CD4-positive, alpha-beta T cell treated with Interleukin-6 at 100 ng/mL for 8 hours (primary cell): ENCODE results near the gene SUSD6.
"Not testable (repeated sequence)": the region's sequence is repeated elsewhere in the genome, so short reads cannot be mapped to it uniquely, and the experiment has no call there.

Experiments
- DNase-seq: peaks from one replicate; pipeline ENCODE4 v3.0.0-alpha.2; 2020; ENCODE audit warnings: mixed read lengths, low spot score

The SUSD6 gene

GRCh38 chr14:69591317-69591716 lies 20.1 kb upstream of the SUSD6 start:
- DNase-seq: no peak

- DNase-seq: no peak
These were observed 18.2 kb upstream of the SUSD6 start for GRCh38 chr14:69593018-69593677.

GRCh38 chr14:69594846-69595245 lies 16.6 kb upstream of the SUSD6 start:
- no peak for DNase-seq

GRCh38 chr14:69595336-69595735 lies 16.1 kb upstream of the SUSD6 start:
- DNase-seq: no peak

GRCh38 chr14:69599431-69599830 lies 12.0 kb upstream of the SUSD6 start:
- not testable (repeated sequence) for DNase-seq

GRCh38 chr14:69600304-69600891 lies 11.0 kb upstream of the SUSD6 start:
- DNase-seq: no peak

- DNase-seq: no peak
These were observed 5.7 kb upstream of the SUSD6 start for GRCh38 chr14:69605738-69606137.

- DNase-seq: no peak
These were observed 4.9 kb upstream of the SUSD6 start for GRCh38 chr14:69606258-69607184.

- DNase-seq: no peak
These were observed 1.1 kb upstream of the SUSD6 start for GRCh38 chr14:69610020-69610873.

GRCh38 chr14:69610874-69611171 lies 573 bp upstream of the SUSD6 start:
- DNase-seq: no peak

- no peak for DNase-seq
These were observed 802 bp downstream of the SUSD6 start for GRCh38 chr14:69612014-69612782.

- DNase-seq: no peak
These were observed 1.4 kb downstream of the SUSD6 start for GRCh38 chr14:69612783-69613130.

GRCh38 chr14:69613312-69614073 lies 2.1 kb downstream of the SUSD6 start:
- no peak for DNase-seq

GRCh38 chr14:69614592-69614991 lies 3.2 kb downstream of the SUSD6 start:
- no peak for DNase-seq

- no peak for DNase-seq
These were observed 3.7 kb downstream of the SUSD6 start for GRCh38 chr14:69615121-69615495.

- DNase-seq: peak; percentile 59
These were observed 4.4 kb downstream of the SUSD6 start for GRCh38 chr14:69615496-69616407.

GRCh38 chr14:69616408-69616773 lies 5.0 kb downstream of the SUSD6 start:
- no peak for DNase-seq

GRCh38 chr14:69617796-69618195 lies 6.4 kb downstream of the SUSD6 start:
- no peak for DNase-seq

- no peak for DNase-seq
These were observed 7.6 kb downstream of the SUSD6 start for GRCh38 chr14:69619012-69619411.

GRCh38 chr14:69620211-69620611 lies 8.8 kb downstream of the SUSD6 start:
- no peak for DNase-seq
